Nephron (organoid): ENCODE data around the gene EXOC2.

ENCODE experiments used
- H3K27ac Mint-ChIP-seq, 3 experiments: 2 replicates each; pipeline ENCODE4 v1.8.0; 2020; ENCODE audit warnings: mixed read lengths in 3 of 3, mild to moderate bottlenecking in 2 of 3, moderate library complexity in 1 of 3
- H3K27me3 Mint-ChIP-seq: 2 replicates; pipeline ENCODE4 v1.8.0; 2021; ENCODE audit warnings: low read depth, mild to moderate bottlenecking, moderate library complexity, mixed read lengths
- H3K36me3 Mint-ChIP-seq: 2 replicates; pipeline ENCODE4 v1.8.0; 2020; ENCODE audit warnings: low read depth, mixed read lengths
- H3K4me1 Mint-ChIP-seq: 2 replicates; pipeline ENCODE4 v1.8.0; 2020; ENCODE audit warnings: mixed read lengths
- H3K4me3 Mint-ChIP-seq, 3 experiments: 2 replicates each; pipeline ENCODE4 v1.8.0; 2020; ENCODE audit warnings: mild to moderate bottlenecking in 3 of 3, mixed read lengths in 3 of 3, moderate library complexity in 2 of 3
- H3K9me3 Mint-ChIP-seq: 2 replicates; pipeline ENCODE4 v1.8.0; 2020; ENCODE audit warnings: mixed read lengths
- TF ChIP-seq, protein P1 (sequence below), 3 experiments: fragments of 200-600 bp; sonication (generic); IDR thresholded peaks; one replicate each; pipeline ENCODE4 v1.5.0; 2021; ENCODE audit warnings: antibody characterized with exemption in 3 of 3; ENCODE audit not compliant: unreplicated experiment in 3 of 3

The EXOC2 gene

DNA sequence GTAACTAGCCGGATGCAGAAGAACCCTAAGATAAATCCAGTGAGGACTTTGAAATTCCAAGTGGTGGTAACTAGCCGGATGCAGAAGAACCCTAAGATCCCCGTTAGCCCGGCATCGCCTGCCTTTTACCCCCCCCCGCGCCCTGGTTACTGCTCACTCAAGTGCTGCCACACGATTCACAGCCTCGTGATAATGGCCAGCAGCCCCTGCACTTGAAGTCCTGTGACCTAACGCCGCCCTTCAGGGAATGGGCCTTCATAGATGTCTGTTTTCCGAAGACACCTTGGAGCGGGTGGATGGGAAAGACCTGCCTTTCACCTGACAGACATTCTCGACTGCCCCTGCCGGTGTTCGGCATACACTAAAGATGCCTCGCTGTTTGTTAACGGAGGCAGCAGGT lies 163.9 kb downstream of the EXOC2 start:
- H3K27ac Mint-ChIP-seq, result no peak overlapping the region
- no peak overlapping the region for H3K4me3 Mint-ChIP-seq
- H3K27me3 Mint-ChIP-seq, result no peaks in the 10 kb centered on the region
- no peaks in the 10 kb centered on the region for H3K9me3 Mint-ChIP-seq
- H3K4me1 Mint-ChIP-seq, result no peaks in the 10 kb centered on the region
- TF ChIP-seq, protein P1, sequence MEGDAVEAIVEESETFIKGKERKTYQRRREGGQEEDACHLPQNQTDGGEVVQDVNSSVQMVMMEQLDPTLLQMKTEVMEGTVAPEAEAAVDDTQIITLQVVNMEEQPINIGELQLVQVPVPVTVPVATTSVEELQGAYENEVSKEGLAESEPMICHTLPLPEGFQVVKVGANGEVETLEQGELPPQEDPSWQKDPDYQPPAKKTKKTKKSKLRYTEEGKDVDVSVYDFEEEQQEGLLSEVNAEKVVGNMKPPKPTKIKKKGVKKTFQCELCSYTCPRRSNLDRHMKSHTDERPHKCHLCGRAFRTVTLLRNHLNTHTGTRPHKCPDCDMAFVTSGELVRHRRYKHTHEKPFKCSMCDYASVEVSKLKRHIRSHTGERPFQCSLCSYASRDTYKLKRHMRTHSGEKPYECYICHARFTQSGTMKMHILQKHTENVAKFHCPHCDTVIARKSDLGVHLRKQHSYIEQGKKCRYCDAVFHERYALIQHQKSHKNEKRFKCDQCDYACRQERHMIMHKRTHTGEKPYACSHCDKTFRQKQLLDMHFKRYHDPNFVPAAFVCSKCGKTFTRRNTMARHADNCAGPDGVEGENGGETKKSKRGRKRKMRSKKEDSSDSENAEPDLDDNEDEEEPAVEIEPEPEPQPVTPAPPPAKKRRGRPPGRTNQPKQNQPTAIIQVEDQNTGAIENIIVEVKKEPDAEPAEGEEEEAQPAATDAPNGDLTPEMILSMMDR (IDR thresholded peaks at IDR 0.05; ENCODE audit: unreplicated experiment in 3 of 3), result no peak
- peaks cover 21% of the 10 kb centered on the region for H3K36me3 Mint-ChIP-seq

GRCh38 chr6:527989-528673 lies 164.8 kb downstream of the EXOC2 start:
- H3K36me3 Mint-ChIP-seq, result peaks cover 21% of the 10 kb centered on the region
- H3K27ac Mint-ChIP-seq, result no peak overlapping the region
- TF ChIP-seq, protein P1 (IDR thresholded peaks at IDR 0.05; ENCODE audit: unreplicated experiment in 3 of 3), result no peak
- no peaks in the 10 kb centered on the region for H3K27me3 Mint-ChIP-seq
- no peaks in the 10 kb centered on the region for H3K4me1 Mint-ChIP-seq
- no peak overlapping the region for H3K4me3 Mint-ChIP-seq
- H3K9me3 Mint-ChIP-seq, result no peaks in the 10 kb centered on the region

DNA sequence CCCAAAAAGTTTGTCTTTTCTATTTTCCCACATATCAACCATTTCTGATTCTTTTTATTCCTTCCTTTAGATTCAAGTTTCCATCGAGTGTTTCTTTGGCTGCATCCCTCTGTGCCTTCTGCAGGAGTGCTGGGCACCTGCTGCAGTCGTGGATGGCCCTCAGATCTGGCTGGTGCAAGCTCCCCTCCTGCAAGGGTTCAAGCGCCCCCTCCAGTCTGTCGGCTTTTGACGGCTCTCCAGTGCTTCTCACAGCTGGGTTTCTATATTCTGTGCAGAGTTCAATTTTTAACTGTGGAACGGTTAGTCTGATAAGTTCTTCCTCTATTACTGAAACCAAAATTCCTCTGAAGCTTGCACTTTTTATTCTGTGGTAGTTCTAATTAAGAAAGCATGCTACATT lies 168.1 kb downstream of the EXOC2 start:
- Mint-ChIP-seq H3K4me3 (no peak overlapping the region), H3K27ac (no peak overlapping the region)

GRCh38 chr6:520820-521219 lies 172.1 kb downstream of the EXOC2 start:
- Mint-ChIP-seq H3K4me1 (no peaks in the 10 kb centered on the region), H3K27me3 (no peaks in the 10 kb centered on the region), H3K4me3 (no peak overlapping the region), H3K27ac (no peak overlapping the region), H3K36me3 (peaks cover 55% of the 10 kb centered on the region), H3K9me3 (peaks cover 33% of the 10 kb centered on the region)
- TF ChIP-seq, protein P1 (IDR thresholded peaks at IDR 0.05; ENCODE audit: unreplicated experiment in 3 of 3), result no peak

More for the DNA sequence above, 168.1 kb downstream of the EXOC2 start:
- Mint-ChIP-seq H3K9me3 (peaks cover 10% of the 10 kb centered on the region), H3K27me3 (no peaks in the 10 kb centered on the region), H3K4me1 (no peaks in the 10 kb centered on the region), H3K36me3 (peaks cover 33% of the 10 kb centered on the region)
- TF ChIP-seq, protein P1 (IDR thresholded peaks at IDR 0.05; ENCODE audit: unreplicated experiment in 3 of 3), result no peak

DNA sequence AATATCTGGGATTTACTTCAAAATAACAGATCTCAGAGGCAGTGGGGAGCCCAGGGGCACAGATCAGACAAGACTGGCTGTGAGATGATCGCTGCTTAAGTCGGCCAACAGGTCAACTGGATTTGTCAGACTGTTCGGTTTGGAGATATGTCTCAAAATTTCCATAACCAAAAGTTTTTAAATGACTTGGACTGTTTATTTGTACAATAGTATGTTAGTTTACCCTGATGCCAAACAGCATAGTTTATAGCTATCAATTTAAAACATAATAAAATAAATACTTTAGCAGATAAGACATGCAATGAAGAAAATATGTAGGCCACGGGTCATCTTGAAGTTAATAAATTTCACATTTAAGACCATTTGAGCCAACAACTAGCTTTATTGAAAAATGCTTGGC lies 174.7 kb downstream of the EXOC2 start:
- H3K27me3 Mint-ChIP-seq, result no peaks in the 10 kb centered on the region
- H3K4me3 Mint-ChIP-seq, result no peak overlapping the region
- TF ChIP-seq, protein P1 (IDR thresholded peaks at IDR 0.05; ENCODE audit: unreplicated experiment in 3 of 3), result no peak
- H3K27ac Mint-ChIP-seq, result no peak overlapping the region
- peaks cover 69% of the 10 kb centered on the region for H3K36me3 Mint-ChIP-seq
- peaks cover 11% of the 10 kb centered on the region for H3K4me1 Mint-ChIP-seq
- peaks cover 35% of the 10 kb centered on the region for H3K9me3 Mint-ChIP-seq

GRCh38 chr6:516213-516612 lies 176.7 kb downstream of the EXOC2 start:
- no peaks in the 10 kb centered on the region for H3K27me3 Mint-ChIP-seq
- no peak overlapping the region for H3K27ac Mint-ChIP-seq
- H3K4me3 Mint-ChIP-seq, result no peak overlapping the region
- H3K4me1 Mint-ChIP-seq, result peaks cover 11% of the 10 kb centered on the region
- peaks cover 33% of the 10 kb centered on the region for H3K9me3 Mint-ChIP-seq
- TF ChIP-seq, protein P1 (IDR thresholded peaks at IDR 0.05; ENCODE audit: unreplicated experiment in 3 of 3), result no peak
- H3K36me3 Mint-ChIP-seq, result peaks cover 55% of the 10 kb centered on the region
